HG03457 (cell line): ENCODE results near the gene TNFAIP3.
"Not testable (repeated sequence)": the region's sequence is repeated elsewhere in the genome, so short reads cannot be mapped to it uniquely, and the experiment has no call there.

Source experiments
- ATAC-seq: cut with Tn5 transposase; IDR thresholded peaks from one replicate; pipeline ENCODE4 v1.9.1; 2021; ENCODE audit warnings: moderate number of reproducible peaks; ENCODE audit not compliant: unreplicated experiment

The TNFAIP3 gene

DNA sequence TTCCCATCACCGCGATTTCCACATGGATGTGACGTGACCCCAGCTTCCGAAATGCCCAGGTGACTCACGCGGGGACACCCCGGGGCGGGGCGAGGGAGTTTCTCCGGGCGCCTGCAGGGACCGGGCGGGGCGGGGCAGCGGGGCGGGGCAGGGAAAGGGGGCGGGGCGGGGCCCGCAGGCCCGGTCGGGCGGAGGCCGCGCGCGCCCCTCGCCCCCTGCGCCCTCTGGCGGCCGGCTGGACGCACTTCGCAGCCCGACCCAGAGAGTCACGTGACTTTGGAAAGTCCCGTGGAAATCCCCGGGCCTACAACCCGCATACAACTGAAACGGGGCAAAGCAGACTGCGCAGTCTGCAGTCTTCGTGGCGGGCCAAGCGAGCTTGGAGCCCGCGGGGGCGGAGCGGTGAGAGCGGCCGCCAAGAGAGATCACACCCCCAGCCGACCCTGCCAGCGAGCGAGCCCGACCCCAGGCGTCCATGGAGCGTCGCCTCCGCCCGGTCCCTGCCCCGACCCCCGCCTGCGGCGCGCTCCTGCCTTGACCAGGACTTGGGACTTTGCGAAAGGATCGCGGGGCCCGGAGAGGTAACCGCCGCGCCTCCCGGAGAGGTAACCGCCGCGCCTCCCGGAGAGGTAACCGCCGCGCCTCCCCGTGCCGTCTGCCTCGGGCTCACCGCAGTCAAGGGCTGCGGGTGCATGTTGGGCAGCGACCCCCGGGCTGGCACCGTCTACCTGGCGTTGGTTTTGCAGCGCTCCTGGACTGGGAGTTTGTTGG lies at the start of gene TNFAIP3:
Gene TNFAIP3 (plus strand): TSS at position 346 of the 771 bp plus-strand sequence. CDS start 3,969 bp downstream, outside the sequence.
- ATAC-seq, result peak; percentile 53

DNA sequence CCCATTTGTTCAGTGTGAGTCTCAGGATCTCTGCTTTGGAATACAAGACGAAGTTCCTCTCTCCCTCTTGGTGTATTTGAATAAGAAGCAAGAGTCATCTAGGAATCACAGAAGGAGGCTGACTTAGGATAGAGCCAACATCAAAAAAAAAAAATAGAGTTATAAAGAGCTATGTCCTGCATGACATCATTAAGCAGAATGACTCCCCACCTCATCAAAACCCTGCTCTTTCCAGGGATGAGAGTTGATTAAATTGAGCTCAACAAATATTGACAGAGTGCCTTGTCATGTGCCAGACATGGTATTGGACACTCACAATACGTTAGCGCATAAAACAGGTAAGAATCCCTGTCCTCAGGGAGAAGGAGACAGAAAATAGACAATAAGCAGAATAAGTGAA lies 48.6 kb upstream of the TNFAIP3 start:
- ATAC-seq, result no peak

DNA sequence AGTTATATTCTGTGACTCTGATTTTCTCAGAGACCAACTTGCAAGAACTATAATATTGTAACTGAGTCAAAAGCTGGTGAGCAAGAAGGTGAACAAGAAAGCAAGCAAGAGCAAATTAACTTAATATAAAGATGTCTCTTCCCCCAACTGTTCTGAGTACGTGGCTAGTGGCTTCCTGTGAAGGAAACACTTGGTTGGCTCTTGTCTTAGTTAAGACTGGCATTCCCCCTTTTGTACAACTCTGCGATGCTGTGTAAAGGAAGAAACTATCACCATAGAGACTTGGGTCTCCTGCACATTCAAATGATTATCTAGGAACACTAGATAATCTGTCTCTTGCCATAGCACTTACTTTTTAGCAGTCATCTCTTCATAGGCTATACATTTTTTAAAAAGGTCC lies 47.3 kb upstream of the TNFAIP3 start:
- ATAC-seq, result no peak

DNA sequence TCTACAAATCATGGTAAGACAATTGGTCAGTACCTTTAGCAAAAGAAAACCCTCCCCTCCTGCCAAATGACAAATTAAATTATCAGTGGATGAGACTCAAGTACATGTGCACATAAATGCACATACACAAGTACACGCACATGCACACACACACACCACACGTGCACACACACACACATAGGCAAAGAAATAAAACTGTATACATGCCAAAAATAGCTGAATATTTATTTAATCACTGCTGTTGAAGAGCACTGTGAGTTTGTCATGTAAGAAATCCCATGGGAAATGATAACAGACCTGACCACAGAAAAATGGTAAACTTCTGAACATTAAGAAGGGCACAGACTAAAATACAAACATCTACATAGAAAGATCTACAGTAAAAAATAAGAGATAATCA lies 46.6 kb upstream of the TNFAIP3 start:
- no peak for ATAC-seq

DNA sequence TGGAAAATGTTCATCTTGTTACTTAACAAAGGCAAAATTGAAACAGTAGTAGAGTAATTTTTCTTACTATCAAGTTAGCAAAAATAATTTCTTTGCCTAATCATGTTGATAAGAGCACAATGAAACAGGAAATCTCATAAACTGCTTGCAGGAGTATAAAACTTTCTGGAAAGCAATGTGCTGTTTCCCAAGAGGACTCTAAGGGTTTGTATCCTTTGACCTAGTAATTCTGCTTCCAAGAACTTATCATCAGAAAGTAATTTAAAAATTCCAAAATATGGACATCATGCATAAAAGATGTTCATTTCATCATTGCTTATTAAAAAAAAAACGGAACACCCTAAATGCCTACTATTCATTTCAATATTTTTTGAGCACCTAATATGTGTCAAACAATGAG lies 46.1 kb upstream of the TNFAIP3 start:
- no peak for ATAC-seq

DNA sequence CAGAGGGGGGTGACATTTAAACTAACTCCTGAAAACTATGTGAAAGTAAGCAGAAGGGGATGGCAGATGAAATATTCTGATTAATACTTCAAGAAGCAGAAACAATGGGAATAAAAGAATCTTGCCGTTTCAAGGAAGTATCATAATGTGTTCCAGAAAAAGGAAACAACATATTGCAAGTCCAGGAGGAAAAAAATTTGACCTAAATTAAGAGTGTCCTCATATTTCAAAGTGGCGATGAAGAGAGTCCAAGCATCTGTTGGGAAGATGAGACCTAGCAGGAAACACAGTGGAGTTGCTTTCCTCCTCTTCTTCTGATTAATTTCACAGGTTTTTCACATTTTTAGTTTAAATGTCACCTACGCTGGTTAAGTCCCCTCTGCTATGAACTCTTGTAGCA lies 45.6 kb upstream of the TNFAIP3 start:
- ATAC-seq, result no peak

DNA sequence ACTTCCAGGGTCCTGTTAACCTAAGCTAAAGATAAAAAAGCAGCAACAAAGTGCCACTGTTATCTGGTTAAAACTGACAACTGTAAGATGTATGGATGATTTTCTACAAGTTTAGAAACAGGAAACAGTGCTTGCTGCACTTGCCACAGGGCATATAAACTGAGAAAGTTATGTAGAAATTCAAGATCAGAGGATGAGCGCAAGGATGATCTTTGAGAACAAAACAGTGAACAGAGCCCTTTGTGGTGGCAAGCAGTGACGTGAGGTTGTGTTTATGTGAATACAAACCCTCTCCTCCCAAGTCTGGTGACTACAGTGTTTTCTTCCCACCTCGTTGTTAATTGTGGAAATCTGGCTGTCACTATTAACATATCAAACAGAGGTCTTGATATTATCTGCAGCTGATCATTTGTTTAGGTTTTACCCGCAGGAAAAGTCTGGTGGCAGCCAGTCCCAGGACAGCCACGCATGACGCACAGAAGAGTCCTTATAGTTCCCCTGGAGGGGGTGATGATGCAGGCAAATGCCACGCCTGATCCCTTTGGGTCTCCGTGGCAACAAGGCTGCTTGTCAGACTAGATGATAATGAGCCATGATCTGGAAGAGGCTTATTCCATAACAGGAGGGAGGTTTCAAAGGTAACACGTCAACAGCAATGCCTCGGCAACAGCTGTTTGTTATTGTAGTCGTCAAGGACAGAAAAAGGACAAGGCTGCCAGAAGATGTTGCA lies 43.1 kb upstream of the TNFAIP3 start:
- no peak for ATAC-seq

DNA sequence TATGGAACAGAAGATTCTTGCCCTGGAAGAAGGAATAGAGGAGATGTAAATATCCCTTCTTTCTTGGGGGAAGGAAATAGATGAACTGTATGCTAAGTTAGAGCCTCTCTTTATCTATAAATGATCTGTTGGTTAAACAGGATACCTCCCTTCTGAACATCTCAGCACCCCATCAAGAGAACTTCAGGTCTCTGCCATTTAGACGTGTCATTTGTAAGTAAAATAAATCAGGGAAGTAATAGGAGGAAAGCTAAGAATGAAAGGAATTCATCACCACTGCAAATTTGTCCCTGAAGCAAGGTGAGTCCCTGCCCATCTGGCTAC lies 42.5 kb upstream of the TNFAIP3 start:
- ATAC-seq, result no peak

DNA sequence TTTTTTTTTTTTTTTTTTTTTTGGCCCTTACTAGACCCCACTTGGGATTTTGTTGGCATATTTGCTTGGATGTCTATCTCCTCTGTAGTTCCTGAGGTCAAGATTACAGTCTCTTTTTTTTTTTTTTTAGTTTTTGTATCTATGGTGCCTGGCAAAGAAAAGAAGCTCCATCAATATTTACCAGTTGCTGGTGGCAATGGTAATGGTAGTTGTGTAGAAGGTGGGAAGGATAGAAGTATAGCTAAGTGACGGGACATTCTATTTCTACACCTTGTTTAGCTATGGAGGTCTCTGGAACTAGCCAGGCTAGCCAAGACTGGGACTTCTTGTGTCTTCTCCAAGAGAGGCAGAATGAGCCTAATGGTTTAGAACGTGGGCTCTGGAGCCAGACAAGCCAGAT lies 42.2 kb upstream of the TNFAIP3 start:
- ATAC-seq, result no peak

DNA sequence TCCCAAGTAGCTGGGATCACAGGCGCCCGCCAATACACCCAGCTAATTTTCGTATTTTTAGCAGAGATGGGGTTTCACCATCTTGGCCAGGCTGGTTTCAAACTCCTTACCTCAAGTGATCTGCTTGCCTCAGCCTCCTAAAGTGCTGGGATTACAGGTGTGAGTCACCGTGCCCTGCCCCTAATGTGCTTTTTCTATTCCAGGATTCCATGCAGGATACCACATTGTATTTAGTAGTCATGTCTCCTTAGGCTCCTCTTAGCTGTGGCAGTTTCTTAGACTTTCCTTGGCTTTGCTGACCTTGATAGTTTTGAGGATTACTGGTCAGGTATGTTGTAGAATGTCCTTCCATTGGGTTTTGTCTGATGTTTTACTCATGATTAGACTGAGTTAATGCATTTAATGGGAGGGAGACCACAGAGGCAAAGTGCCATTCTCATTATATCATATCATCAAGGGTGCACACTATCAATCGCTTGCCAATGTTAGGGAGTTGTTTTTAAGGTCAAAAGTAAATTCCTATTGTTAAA lies 39.6 kb upstream of the TNFAIP3 start:
- ATAC-seq, result no peak

DNA sequence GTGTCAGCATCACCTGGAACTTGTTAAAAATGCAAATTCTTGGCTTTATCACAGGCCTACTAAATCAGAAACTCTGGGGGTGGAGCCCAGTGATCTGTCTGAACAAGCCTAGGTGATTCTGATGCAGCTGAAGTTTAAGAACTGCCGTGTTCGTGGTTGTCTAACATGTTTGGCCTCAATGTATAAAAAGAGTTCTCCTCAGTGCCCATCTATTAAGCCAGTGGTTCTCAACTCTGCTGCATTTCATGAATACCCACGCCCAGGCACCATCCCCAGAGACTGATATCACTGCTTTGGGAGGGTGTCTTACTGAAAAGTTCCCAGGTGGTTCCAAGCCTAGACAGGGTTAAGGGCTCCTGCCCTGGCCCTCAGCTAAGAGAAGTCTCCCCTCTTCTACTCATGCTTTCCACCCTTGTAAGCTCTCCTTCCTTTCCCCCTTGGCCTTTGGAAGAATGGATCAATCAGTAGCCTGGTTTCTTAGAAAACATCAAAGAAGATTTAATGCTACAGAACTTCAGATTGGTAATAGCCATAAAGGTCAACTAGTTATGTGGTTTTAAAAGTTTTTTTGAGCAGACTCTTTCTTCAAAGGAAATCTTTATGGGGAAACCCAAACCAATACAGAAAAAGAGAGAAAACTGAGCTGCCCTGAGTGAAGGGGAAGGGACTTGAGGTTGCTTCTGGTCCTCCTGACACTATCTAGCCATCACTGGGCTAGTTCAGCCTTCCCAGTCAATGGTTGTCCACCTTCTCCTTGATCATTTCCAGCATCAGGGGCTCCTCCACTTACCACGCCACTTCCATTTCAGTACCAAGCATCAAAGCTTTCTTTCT lies 38.9 kb upstream of the TNFAIP3 start:
- no peak for ATAC-seq

DNA sequence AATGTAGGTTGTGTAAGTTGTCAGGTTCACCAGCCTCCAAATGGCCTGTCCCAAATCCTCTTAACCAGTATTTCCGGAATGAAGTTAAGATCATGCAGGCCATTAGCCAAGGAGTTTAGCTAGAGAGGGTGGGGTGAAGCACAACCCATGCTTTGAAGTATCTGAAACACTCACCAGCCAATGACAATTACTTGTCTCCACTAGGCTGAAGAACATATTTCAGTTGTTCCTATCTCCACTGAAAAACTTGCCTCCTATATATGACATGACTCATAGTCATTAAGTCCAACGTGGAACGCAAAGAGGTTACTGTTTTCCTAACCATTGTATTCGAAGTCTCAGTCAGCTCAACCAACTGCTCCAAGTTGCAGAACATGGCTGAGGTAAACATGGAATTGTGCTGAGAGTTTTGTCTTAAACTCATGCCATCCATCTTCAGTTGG lies 37.4 kb upstream of the TNFAIP3 start:
- ATAC-seq, result no peak

DNA sequence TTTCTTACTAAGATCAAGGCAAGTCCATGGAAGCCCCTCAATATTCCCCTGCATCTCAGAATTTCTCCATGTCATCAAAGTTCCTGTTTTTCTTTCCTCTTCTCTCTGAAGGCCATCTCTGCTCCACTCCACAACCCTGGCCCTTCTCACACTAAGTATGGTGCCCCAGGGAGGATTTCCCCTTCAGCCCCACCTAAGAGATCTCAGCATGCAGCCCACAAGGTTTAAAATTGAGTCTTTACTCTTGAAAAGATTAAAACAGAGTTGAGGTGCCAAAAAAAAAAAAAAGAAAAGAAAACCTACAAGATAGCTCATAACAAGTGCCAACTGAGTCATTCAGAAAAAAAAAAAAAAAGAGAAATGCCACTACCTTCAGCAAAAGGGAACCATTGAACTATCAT lies 36.5 kb upstream of the TNFAIP3 start:
- ATAC-seq, result no peak

DNA sequence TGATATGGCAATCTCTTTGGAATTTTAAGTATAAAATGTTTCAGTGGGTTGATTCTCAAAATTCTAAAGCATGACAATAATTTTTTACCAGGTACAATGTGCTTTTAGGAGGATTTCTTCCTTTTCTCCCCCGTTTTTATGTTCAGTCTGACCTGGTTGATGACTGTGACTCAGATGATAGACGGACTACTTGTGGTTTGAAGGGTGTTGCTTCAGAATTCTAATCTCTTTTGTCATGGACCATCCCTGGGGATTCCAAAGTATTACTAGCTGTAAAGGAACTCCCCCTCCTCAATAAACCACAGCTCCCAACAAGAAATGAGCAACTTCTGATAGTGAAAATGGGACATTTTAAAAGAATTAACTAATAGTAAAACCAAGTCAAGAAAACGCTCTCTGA lies 34.9 kb upstream of the TNFAIP3 start:
- ATAC-seq, result no peak

DNA sequence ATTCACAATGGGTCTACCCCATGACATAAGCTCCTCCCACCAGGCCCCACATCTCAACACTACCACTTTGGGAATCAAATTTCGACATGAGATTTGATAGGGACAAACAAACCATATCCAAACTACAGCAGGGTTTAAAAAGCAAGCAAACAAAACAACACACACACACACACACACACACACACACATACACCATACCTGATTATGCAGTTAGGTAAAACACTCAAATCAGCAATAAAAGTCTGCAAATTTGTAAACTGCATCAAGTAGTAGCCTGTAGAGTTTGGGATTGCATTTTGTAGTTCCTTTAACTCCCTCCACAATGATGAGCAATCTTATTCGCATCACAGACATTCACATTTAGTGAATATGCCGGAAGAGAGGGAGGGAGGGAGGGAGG lies 32.6 kb upstream of the TNFAIP3 start:
- no peak for ATAC-seq

DNA sequence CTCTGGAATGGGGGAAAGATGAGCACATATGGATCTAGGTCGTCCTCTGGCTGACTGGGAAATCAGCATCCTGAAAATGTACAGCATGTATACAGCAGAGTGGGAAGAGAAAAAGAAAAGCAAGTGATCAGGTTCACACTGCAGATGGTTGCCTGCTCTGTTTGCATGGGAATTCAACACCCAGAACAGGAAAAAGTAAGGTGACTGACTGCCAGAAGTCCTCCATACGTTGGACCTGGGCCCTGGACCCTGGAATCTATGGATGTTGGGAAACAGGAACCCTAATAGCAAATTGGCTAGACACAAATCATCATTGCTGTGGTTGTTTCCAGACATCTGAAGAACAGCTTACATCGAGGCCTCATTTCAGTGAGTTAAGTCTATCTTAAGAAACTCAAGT lies 30.3 kb upstream of the TNFAIP3 start:
- ATAC-seq, result no peak

DNA sequence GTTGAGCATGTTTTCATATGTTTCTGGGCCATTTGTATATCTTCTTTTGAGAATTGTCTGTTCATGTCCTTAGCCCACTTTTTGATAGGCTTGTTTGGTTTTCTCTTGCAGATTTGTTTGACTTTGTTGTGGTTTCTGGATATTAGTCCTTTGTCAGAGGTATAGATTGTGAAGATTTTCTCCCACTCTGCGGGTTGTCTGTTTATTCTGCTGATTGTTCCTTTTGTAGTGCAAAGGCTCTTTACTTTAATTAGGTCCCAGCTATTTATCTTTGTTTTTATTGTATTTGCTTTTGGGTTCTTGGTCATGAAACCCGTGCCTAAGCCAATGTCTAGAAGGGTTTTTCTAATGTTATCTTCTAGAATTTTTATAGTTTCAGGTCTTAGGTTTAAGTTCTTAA lies 29.0 kb upstream of the TNFAIP3 start:
- ATAC-seq, result not testable (repeated sequence)

DNA sequence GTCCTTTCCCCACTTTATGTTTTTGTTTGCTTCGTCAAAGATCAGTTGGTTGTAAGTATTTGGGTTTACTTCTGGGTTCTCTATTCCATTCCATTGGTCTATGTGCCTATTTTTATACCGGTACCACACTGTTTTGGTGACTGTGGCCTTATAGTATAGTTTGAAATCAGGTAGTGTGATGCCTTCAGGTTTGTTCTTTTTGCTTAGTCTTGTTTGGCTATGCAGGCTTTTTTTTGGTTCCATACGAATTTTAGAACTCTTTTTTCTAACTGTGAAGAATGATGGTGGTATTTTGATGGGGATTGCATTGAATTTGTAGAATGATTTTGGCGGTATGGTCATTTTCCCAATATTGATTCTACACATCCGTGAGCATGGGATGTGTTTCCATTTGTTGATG lies 28.5 kb upstream of the TNFAIP3 start:
- ATAC-seq, result not testable (repeated sequence)

DNA sequence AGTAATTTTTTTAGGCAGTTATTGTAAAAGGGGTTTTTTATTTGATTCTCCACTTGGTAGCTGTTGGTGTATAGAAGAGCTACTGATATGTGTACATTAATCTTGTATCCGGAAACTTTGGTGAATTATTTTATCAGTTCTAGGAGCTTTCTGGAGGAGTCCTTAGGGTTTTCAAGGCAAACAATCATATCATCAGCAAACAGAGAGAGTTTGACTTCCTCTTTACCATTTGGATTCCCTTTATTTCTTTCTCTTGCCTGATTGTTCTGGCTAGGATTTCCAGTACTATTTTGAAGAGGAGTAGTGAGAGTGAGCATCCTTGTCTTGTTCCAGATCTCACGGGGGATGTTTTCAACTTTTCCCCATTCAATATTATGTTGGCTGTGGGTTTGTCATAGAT lies 28.0 kb upstream of the TNFAIP3 start:
- no peak for ATAC-seq

DNA sequence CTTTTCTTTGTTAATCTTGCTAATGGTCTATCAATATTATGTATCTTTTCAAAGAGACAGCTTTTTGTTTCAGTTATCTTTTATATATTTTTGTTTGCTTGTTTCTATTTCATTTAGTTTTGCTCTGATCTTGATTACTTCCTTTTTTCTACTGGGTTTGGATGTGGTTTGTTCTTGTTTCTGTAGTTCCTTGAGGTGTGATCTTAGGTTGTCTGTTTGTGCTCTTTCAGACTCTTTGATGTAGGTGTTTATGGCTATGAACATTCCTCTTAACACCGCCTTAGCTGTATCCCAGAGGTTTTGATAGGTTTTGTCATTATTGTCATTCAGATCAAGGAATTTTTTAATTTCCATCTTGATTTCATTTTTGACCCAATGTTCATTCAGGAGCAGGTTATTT lies 26.8 kb upstream of the TNFAIP3 start:
- ATAC-seq, result no peak

DNA sequence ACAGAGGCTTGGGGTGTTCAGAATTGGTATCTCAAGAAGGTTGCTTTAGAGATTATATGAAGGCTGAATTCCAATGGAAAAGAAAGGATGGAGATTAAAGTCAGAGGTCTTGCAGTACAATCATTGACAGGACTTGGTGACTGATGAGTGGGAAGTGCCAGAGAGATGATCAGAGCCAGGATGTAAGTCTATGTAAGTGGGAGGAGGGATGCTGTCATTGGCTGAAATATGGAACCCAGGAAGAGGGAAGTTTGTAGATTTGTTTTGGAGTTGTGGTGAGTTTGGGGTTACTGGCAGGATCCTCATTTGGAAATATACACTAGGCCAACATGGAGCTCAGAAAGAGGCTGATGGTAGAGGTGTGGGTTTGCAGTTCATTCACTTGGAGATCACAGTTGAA lies 23.8 kb upstream of the TNFAIP3 start:
- ATAC-seq, result no peak
